Kidney (tissue), 14 donors: ENCODE measurements around the gene MANEAL. TPM values are rescaled to one million over a fixed set of nuclear protein-coding genes. Genes with fewer than 3 reads are reported as not detected.

ENCODE experiments used
- DNase-seq, 5 donors: peaks; one replicate each; pipeline ENCODE4 v3.0.0-alpha.2; 2013 to 2020
- FAIRE-seq: peaks from 2 replicates; lab custom pipeline; 2012; peaks lifted over from hg19 to GRCh38; lab: Jason Lieb, UNC
- H3K27ac ChIP-seq, 2 donors: one replicate each; pipeline ENCODE4 v1.7.0; 2013; ENCODE audit warnings: low read depth in 2 of 2, low read length in 2 of 2, inconsistent platforms in 1 of 2
- H3K27me3 ChIP-seq: one replicate; pipeline ENCODE4 v1.7.1; 2013; ENCODE audit warnings: low read length, inconsistent platforms; ENCODE audit not compliant: control insufficient read depth, insufficient read depth
- H3K36me3 ChIP-seq, 3 donors: one replicate each; pipeline versions ENCODE4 v1.7.0 to v1.7.1; 2013; ENCODE audit warnings: low read length in 3 of 3, control low read depth in 1 of 3, inconsistent platforms in 1 of 3; ENCODE audit not compliant: insufficient read depth in 3 of 3, control insufficient read depth in 2 of 3
- H3K4me1 ChIP-seq, 3 donors: one replicate each; pipeline versions ENCODE4 v1.7.0 to v1.7.1; 2013; ENCODE audit warnings: low read length in 3 of 3, inconsistent platforms in 1 of 3, low read depth in 1 of 3; ENCODE audit not compliant: control insufficient read depth in 2 of 3, insufficient read depth in 2 of 3
- H3K4me3 ChIP-seq, 3 donors: one replicate each; pipeline versions ENCODE4 v1.7.0 to v1.8.1; 2013; ENCODE audit warnings: low read length in 3 of 3, control low read depth in 1 of 3, inconsistent platforms in 1 of 3
- H3K9ac ChIP-seq, 3 donors: one replicate each; pipeline versions ENCODE4 v1.7.0 to v1.7.1; 2013; ENCODE audit warnings: low read length in 3 of 3, control low read depth in 1 of 3, inconsistent platforms in 1 of 3
- H3K9me3 ChIP-seq, 3 donors: one replicate each; pipeline versions ENCODE4 v1.7.0 to v1.7.1; 2013; ENCODE audit warnings: low read length in 3 of 3, control low read depth in 1 of 3, inconsistent platforms in 1 of 3; ENCODE audit not compliant: control insufficient read depth in 2 of 3, insufficient read depth in 1 of 3
- CTCF ChIP-seq: IDR thresholded peaks from 3 replicates; pipeline ENCODE4 v1.5.1; 2012; ENCODE audit warnings: mild to moderate bottlenecking, moderate library complexity, borderline replicate concordance; ENCODE audit not compliant: insufficient read depth; ENCODE audit errors: extremely low read depth
- intact Hi-C: fragments of 100-400 bp; cut with DNase I; formaldehyde crosslinking; loops from one replicate; pipeline ENCODE4 v1.11.1; 2022
- polyA plus RNA-seq: library from polyadenylated mRNA; stranded (reverse); fragments of 350-450 nt; fragmentation: Illumina TruSeq; extraction: RNeasy Lipid Tissue Mini Kit (QIAGEN cat#74804); gene quantifications from one replicate; pipeline ENCODE4 v1.2.3, GENCODE V29; 2014; ENCODE audit warnings: low read depth, low replicate concordance; ENCODE audit not compliant: insufficient read depth
- total RNA-seq: library from RNA; stranded (reverse); fragmentation: NEBNext Ultra II Directional; extraction: Animal tissue kit (Norgen Biotek cat#: 25700); gene quantifications from one replicate; pipeline ENCODE4 v1.2.1, GENCODE V29; 2021
- donor health status: control.
- donor health status: control.
- donor health status: control.
- donor health status: control.
- donor health status: control.
- donor health status: DM: yes; HTN: yes; CAD: no.
- donor health status: Normal renal cell carcinoma (clear cell type).

Gene MANEAL
- total and polyA plus RNA-seq, 2 donors from 2014 or later, result 4.6 to 4.7 TPM

GRCh38 chr1:37844536-37844935 lies 50.9 kb downstream of the MANEAL start:
- TF ChIP-seq CTCF, result no peak
- no peak overlapping the region for H3K9ac ChIP-seq
- FAIRE-seq (no peak), DNase-seq (peak in 1 of 5 donors; percentile 3)
- no peaks in the 10 kb centered on the region for H3K9me3 ChIP-seq
- no peaks in the 10 kb centered on the region for H3K27me3 ChIP-seq
- no peak overlapping the region for H3K27ac ChIP-seq
- no peak overlapping the region for H3K4me3 ChIP-seq
- intact Hi-C loops, result no loop called here
- H3K36me3 ChIP-seq, result peaks cover 2 to 4% (median 3%) of the 10 kb centered on the region in 3 donors
- H3K4me1 ChIP-seq, result peaks cover 0 to 11% (median 10%) of the 10 kb centered on the region in 3 donors

GRCh38 chr1:37845049-37845646 lies 51.5 kb downstream of the MANEAL start:
- TF ChIP-seq CTCF, result no peak
- H3K27me3 ChIP-seq, result no peaks in the 10 kb centered on the region
- H3K9me3 ChIP-seq, result no peaks in the 10 kb centered on the region
- H3K36me3 ChIP-seq, result no peaks in the 10 kb centered on the region
- no peak overlapping the region for H3K9ac ChIP-seq
- H3K4me1 ChIP-seq, result peaks cover 0 to 11% (median 10%) of the 10 kb centered on the region in 3 donors
- H3K4me3 ChIP-seq, result no peak overlapping the region
- FAIRE-seq (no peak), DNase-seq (no peak)
- intact Hi-C loops, result no loop called here
- H3K27ac ChIP-seq, result no peak overlapping the region

- intact Hi-C loops, result no loop called here
- Histone ChIP-seq H3K36me3 (no peaks in the 10 kb centered on the region), H3K27ac (no peak overlapping the region), H3K4me3 (no peak overlapping the region), H3K27me3 (no peaks in the 10 kb centered on the region), H3K4me1 (peaks cover 0 to 11% (median 10%) of the 10 kb centered on the region in 3 donors), H3K9me3 (no peaks in the 10 kb centered on the region), H3K9ac (no peak overlapping the region)
- FAIRE-seq (no peak), DNase-seq (no peak)
- TF ChIP-seq CTCF, result no peak
Observed at GRCh38 chr1:37845786-37846185, 52.1 kb downstream of the MANEAL start.
